ENCODE data around the gene FZD2.

- TF ChIP-seq SP1 (IDR thresholded peaks at IDR 0.05) (no peak), RXRA (IDR thresholded peaks at IDR 0.05) (no peak), YY1 (IDR thresholded peaks at IDR 0.05) (no peak), EGR1 (IDR thresholded peaks at IDR 0.05; ENCODE audit: low read depth in 2 of 2) (no peak), GABPA (IDR thresholded peaks at IDR 0.05 in 1 of 2, conservative IDR thresholded peaks at IDR 0.05 in 1 of 2) (no peak), ZBTB33 (IDR thresholded peaks at IDR 0.05) (no peak), REST (IDR thresholded peaks at IDR 0.05) (no peak), MAX (IDR thresholded peaks at IDR 0.05) (no peak), RAD21 (IDR thresholded peaks at IDR 0.05) (no peak), JUND (IDR thresholded peaks at IDR 0.05) (no peak), TAF1 (conservative IDR thresholded peaks at IDR 0.05) (no peak)
- TF ChIP-seq, protein P1, sequence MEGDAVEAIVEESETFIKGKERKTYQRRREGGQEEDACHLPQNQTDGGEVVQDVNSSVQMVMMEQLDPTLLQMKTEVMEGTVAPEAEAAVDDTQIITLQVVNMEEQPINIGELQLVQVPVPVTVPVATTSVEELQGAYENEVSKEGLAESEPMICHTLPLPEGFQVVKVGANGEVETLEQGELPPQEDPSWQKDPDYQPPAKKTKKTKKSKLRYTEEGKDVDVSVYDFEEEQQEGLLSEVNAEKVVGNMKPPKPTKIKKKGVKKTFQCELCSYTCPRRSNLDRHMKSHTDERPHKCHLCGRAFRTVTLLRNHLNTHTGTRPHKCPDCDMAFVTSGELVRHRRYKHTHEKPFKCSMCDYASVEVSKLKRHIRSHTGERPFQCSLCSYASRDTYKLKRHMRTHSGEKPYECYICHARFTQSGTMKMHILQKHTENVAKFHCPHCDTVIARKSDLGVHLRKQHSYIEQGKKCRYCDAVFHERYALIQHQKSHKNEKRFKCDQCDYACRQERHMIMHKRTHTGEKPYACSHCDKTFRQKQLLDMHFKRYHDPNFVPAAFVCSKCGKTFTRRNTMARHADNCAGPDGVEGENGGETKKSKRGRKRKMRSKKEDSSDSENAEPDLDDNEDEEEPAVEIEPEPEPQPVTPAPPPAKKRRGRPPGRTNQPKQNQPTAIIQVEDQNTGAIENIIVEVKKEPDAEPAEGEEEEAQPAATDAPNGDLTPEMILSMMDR (IDR thresholded peaks at IDR 0.05; ENCODE audit: low read depth, low read length, missing input control) = no peak
- TF ChIP-seq, protein P2, sequence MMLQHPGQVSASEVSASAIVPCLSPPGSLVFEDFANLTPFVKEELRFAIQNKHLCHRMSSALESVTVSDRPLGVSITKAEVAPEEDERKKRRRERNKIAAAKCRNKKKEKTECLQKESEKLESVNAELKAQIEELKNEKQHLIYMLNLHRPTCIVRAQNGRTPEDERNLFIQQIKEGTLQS (IDR thresholded peaks at IDR 0.05) = no peak
These were observed 7.6 kb upstream of the FZD2 start for GRCh38 chr17:44549686-44550085.
